ENCODE results near the gene RASSF4.
A peak's percentile ranks its signal among the peaks of the same experiment; 100 is the strongest.

RASSF4 gene

GRCh38 chr10:44933451-44934321 is 25.9 kb upstream of the RASSF4 start:
- H3K27me3 ChIP-seq (replicated peaks): no peaks in the 10 kb centered on the region
- H3K36me3 ChIP-seq (replicated peaks): no peaks in the 10 kb centered on the region
- in situ Hi-C loops (cut with HindIII; ENCODE audit: low pct_ligation_motif_present, low sequenced_read_pairs): no loop called here
- H3K27ac ChIP-seq: no peak overlapping the region
- DNase-seq: no peak
- no peak for TF ChIP-seq CTCF (IDR thresholded peaks at IDR 0.05; ENCODE audit: low read depth, low read length, missing control alignments)
- no peak overlapping the region for H3K4me3 ChIP-seq (ENCODE audit: low read depth, low read length)

- H3K27ac ChIP-seq: no peak overlapping the region
- no peaks in the 10 kb centered on the region for H3K27me3 ChIP-seq (replicated peaks)
- DNase-seq: no peak
- H3K36me3 ChIP-seq (replicated peaks): no peaks in the 10 kb centered on the region
- in situ Hi-C loops (cut with HindIII; ENCODE audit: low pct_ligation_motif_present, low sequenced_read_pairs): no loop called here
- TF ChIP-seq CTCF (IDR thresholded peaks at IDR 0.05; ENCODE audit: low read depth, low read length, missing control alignments): no peak
- H3K4me3 ChIP-seq (ENCODE audit: low read depth, low read length): no peak overlapping the region
These were observed 25.0 kb upstream of the RASSF4 start for GRCh38 chr10:44934416-44935200.

GRCh38 chr10:44935201-44935965 is 24.2 kb upstream of the RASSF4 start:
- no peak overlapping the region for H3K27ac ChIP-seq
- in situ Hi-C loops (cut with HindIII; ENCODE audit: low pct_ligation_motif_present, low sequenced_read_pairs): no loop called here
- peak; percentile 72 for DNase-seq
- H3K4me3 ChIP-seq (ENCODE audit: low read depth, low read length): no peak overlapping the region
- H3K27me3 ChIP-seq (replicated peaks): no peaks in the 10 kb centered on the region
- H3K36me3 ChIP-seq (replicated peaks): no peaks in the 10 kb centered on the region
- no peak for TF ChIP-seq CTCF (IDR thresholded peaks at IDR 0.05; ENCODE audit: low read depth, low read length, missing control alignments)

GRCh38 chr10:44935966-44936295 is 23.7 kb upstream of the RASSF4 start:
- H3K27ac ChIP-seq: no peak overlapping the region
- in situ Hi-C loops (cut with HindIII; ENCODE audit: low pct_ligation_motif_present, low sequenced_read_pairs): no loop called here
- DNase-seq: no peak
- no peaks in the 10 kb centered on the region for H3K27me3 ChIP-seq (replicated peaks)
- no peak for TF ChIP-seq CTCF (IDR thresholded peaks at IDR 0.05; ENCODE audit: low read depth, low read length, missing control alignments)
- no peak overlapping the region for H3K4me3 ChIP-seq (ENCODE audit: low read depth, low read length)
- H3K36me3 ChIP-seq (replicated peaks): no peaks in the 10 kb centered on the region

- Histone ChIP-seq H3K27ac (no peak overlapping the region), H3K4me3 (ENCODE audit: low read depth, low read length) (no peak overlapping the region)
- in situ Hi-C loops (cut with HindIII; ENCODE audit: low pct_ligation_motif_present, low sequenced_read_pairs): no loop called here
These were observed 23.2 kb upstream of the RASSF4 start for GRCh38 chr10:44936314-44936975.

More at GRCh38 chr10:44936314-44936975, 23.2 kb upstream of the RASSF4 start:
- no peak for DNase-seq
- no peaks in the 10 kb centered on the region for H3K36me3 ChIP-seq (replicated peaks)
- TF ChIP-seq CTCF (IDR thresholded peaks at IDR 0.05; ENCODE audit: low read depth, low read length, missing control alignments): no peak
- H3K27me3 ChIP-seq (replicated peaks): no peaks in the 10 kb centered on the region
